GM18526 (cell line): ENCODE data around the gene AKAP13.

Experiments used
- POLR2A ChIP-seq: IDR thresholded peaks from 3 replicates; pipeline ENCODE4 v1.6.1; 2011; ENCODE audit not compliant: insufficient read length; ENCODE audit errors: extremely low read depth

AKAP13 gene

GRCh38 chr15:85722374-85723152, 342.2 kb downstream of the AKAP13 start:
- no peak for TF ChIP-seq POLR2A

- no peak for TF ChIP-seq POLR2A
Measured at GRCh38 chr15:85723960-85724945, 343.9 kb downstream of the AKAP13 start.

GRCh38 chr15:85725019-85725418, 344.6 kb downstream of the AKAP13 start:
- no peak for TF ChIP-seq POLR2A

GRCh38 chr15:85725564-85725963, 345.2 kb downstream of the AKAP13 start:
- TF ChIP-seq POLR2A: no peak

GRCh38 chr15:85726454-85726853, 346.1 kb downstream of the AKAP13 start:
- no peak for TF ChIP-seq POLR2A

GRCh38 chr15:85727068-85727467, 346.7 kb downstream of the AKAP13 start:
- TF ChIP-seq POLR2A: no peak

GRCh38 chr15:85730001-85730820, 349.8 kb downstream of the AKAP13 start:
- TF ChIP-seq POLR2A: no peak

GRCh38 chr15:85733416-85733815, 353.0 kb downstream of the AKAP13 start:
- no peak for TF ChIP-seq POLR2A

- no peak for TF ChIP-seq POLR2A
Measured at GRCh38 chr15:85737061-85737460, 356.7 kb downstream of the AKAP13 start.

- no peak for TF ChIP-seq POLR2A
Measured at GRCh38 chr15:85741021-85741421, 360.6 kb downstream of the AKAP13 start.

- no peak for TF ChIP-seq POLR2A
Measured at GRCh38 chr15:85741662-85742061, 361.3 kb downstream of the AKAP13 start.

GRCh38 chr15:85742186-85742821, 361.9 kb downstream of the AKAP13 start:
- TF ChIP-seq POLR2A: no peak

- no peak for TF ChIP-seq POLR2A
Measured at GRCh38 chr15:85743392-85744055, 363.1 kb downstream of the AKAP13 start.

- TF ChIP-seq POLR2A: no peak
Measured at GRCh38 chr15:85744579-85744978, 364.2 kb downstream of the AKAP13 start.
